Measurements from ENCODE around the gene PNPLA3.
"Not testable (repeated sequence)": the region's sequence is repeated elsewhere in the genome, so short reads cannot be mapped to it uniquely, and the experiment has no call there.

The PNPLA3 gene

DNA sequence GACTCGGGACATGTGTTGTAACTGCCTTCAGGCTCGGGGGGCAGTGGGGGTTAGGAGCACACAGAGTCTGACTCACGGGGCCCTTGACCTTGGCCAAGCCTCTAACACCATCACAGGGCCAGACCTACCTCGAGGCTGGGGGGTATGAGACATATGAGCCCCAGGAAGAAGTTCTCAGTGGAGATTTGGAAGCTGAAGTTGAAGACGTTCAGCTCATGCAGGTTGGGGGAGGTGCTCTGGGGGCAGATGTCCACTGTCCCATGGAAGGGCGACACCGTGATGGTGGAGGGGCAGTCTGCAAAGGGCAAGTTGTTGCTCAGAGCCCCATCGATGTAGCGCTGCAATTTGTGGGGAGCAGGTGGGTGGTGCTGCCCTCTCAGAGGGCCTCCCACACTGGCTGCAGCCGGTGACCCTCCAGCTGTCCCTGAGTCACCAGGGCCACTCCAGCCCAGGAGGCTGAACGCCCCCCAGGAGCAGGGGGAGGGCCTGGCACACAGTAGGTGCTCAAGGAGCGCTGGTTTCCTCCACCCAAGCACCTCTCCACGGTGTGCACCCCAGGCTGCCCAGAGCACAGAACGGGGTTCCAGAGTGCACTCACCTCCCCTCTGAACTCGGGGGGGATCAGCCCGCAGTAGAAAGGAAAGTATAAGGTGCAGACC, 34.3 kb upstream of the PNPLA3 start:
- no peak for DNase-seq (ENCODE audit: low read depth)

DNA sequence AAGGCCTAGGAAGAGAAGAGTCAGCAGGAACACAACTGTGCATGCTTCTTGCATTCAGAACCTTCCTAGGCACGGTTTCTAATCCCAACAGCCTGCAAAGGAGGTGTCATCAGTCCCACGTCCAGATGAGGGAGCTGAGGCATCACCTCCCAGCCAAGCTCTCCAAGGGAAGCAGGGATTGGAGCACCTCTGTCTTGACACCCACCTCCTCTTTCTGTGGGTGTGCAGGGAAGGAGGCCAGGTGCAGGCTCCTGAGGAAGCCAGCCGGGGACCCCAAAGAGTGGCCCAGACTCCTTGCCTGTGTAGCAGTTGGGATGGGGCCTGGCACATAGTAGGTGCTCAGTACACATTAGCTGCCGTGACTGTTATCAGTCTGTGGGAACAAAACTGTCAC, 33.7 kb upstream of the PNPLA3 start:
- DNase-seq (ENCODE audit: low read depth), result no peak

- no peak for DNase-seq (ENCODE audit: low read depth)
Observed at GRCh38 chr22:43890901-43891331, 32.7 kb upstream of the PNPLA3 start.

- DNase-seq (ENCODE audit: low read depth), result no peak
Observed at GRCh38 chr22:43891360-43892182, 32.0 kb upstream of the PNPLA3 start, which contains the start of gene PNPLA5. TSS of gene PNPLA5 (minus strand) at chr22:43892013. CDS start at chr22:43891880, 133 bp downstream.

DNA sequence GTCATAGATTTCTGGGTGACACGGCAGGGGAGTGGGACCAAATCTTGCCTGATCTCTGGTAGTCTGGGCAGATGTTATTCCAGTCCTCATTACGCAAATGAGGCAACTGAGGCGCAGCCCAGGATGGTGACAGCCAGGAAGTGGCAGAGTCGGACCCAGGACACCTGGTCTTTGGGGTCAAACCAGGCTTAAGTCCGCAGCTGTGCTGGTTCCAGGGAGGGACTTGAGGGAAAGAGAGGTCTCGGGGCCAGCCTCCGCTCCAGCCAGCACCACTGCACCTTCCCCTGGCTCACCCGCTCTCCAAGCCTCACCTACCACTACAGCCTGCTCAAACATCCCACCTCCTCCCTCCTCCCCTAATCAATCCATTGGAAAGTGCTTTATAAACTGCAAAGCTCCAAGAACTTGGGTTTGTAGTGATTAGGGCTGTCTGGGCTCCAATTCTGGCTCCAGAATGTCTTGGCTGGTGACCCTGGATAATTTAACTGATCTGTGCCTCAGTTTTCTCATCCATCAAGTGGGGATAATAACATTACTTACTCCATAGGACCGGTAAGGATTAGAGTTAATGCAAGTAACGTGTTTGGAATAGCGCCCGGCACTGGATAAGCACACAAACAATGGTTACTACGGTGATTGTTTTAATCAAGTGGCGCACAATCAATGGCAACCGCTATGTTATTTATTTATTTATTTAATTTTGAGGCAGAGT, 31.3 kb upstream of the PNPLA3 start:
- no peak for DNase-seq (ENCODE audit: low read depth)

- DNase-seq (ENCODE audit: low read depth), result no peak
Observed at GRCh38 chr22:43893266-43893665, 30.3 kb upstream of the PNPLA3 start.

DNA sequence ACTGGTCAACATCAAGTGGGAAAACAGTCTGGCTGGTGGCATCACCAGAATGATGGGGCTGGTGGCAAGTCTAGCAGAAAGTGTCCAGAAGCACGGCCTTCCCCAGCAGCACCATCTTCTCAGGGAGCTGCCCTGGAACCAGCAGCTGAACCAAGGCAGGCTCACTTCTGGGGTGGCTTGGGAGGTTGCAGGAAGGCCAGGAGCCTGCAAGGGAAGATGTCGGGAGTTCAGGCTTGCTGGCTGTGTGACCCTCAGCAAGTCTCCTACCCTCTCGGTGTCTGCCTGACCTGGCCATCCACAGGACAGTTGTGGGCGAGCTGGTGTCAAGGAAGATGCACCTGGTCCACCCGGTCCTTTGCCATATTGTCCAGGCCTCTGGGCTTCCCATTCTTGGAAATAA, 29.5 kb upstream of the PNPLA3 start:
- no peak for DNase-seq (ENCODE audit: low read depth)

DNA sequence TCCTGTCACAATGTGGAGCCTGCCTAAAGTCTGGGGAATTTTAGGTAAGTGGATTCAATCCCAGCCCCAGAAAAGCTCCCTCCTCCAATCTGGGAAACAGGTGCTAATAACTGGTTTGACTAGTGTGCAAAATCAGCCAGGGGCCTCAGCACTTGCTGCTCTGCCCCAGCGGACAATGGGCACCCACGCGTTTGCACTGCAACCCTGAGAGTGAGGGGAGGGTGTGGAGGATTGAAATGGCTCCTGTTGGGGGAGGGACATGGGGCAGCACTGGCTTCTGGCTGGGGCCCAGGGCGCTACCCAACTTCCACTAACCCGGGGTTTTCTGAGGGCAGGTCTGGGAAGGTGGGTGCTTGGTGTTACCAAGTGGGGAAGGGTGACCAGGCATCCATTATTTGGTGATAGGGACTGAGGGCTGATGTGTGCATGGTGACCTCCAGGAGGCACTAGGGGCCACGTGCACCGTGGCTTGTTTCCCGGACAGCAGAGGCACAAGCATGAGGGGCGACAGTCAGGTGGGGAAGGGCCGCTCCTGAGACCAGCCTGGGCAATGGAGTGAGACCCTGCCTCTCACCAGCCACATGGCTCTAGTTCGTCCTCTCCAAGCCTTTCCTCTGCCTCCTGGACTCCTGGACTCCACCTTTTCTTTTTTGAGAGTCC, 27.5 kb upstream of the PNPLA3 start:
- no peak for DNase-seq (ENCODE audit: low read depth)

GRCh38 chr22:43897751-43898261, 25.8 kb upstream of the PNPLA3 start:
- DNase-seq (ENCODE audit: low read depth), result no peak

- DNase-seq (ENCODE audit: low read depth), result no peak
Observed at GRCh38 chr22:43900206-43900605, 23.4 kb upstream of the PNPLA3 start.

GRCh38 chr22:43901976-43902643, 21.5 kb upstream of the PNPLA3 start:
- no peak for DNase-seq (ENCODE audit: low read depth)

GRCh38 chr22:43903033-43903432, 20.6 kb upstream of the PNPLA3 start:
- not testable (repeated sequence) for DNase-seq (ENCODE audit: low read depth)

- not testable (repeated sequence) for DNase-seq (ENCODE audit: low read depth)
Observed at GRCh38 chr22:43904412-43904811, 19.2 kb upstream of the PNPLA3 start.

DNA sequence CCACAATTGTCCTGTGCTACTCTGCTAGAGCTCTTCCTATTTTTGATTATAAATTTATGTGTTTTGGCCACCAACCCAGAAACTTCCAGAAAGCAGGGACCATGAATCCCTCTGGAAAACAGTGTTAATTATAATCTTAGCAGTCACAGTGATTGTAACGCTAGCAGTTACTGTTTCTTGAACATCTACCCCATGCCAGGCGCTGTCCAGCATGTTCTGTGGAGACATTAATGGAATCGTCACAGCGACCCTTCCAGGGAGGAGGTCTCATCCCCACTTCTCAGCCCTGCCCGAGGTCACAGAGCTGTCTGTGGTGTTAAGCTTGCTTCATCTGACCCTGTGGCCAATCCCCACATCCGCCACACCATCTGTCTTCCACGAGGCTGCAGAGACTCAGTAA, 17.9 kb upstream of the PNPLA3 start:
- no peak for DNase-seq (ENCODE audit: low read depth)

- no peak for DNase-seq (ENCODE audit: low read depth)
Observed at GRCh38 chr22:43909708-43910107, 13.9 kb upstream of the PNPLA3 start.

DNA sequence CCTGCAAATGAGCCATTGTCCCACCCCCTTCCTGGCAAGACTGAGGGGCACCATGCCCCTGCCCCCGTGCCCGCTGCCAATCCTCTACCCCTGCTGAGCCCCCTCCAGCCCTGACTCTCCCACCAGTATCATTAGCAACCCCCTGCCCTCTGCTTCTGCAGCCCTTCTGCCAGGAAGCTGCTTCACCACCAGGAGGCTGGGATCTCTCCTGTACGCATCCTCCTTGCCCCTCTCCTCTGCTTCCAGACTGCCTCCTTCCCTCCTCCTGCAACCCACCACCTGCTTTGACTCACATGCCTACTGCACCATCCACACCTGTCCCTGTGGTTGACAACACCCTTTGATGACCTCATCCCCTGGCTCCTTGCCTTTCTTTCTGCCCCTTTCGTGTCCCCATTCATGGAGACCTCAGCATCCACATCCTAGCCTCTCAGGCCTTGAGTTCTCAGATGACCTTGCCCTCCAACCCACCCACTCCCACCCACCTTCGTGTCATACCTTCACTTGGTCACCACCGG, 13.4 kb upstream of the PNPLA3 start:
- DNase-seq (ENCODE audit: low read depth), result no peak

DNA sequence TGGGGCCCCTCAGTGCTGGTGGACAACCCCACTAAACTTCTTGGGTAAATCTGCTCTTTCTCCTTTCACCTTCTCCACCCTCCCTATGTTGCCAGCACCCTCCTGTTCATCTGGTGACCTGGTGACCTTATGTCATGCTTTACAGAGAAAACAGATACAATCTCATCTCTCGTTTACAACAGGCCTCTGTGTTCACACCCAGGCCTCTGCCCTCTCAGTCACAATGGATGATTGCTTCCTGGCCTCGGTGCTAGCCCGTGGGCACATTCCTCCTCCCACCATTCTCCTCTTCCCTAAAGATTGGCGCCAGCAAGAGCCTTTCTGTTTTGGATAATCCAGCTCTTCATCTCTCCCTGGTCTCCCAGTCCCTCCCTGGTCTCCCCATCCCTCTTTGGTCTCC, 12.3 kb upstream of the PNPLA3 start:
- no peak for DNase-seq (ENCODE audit: low read depth)

- no peak for DNase-seq (ENCODE audit: low read depth)
Observed at GRCh38 chr22:43917521-43917920, 6.1 kb upstream of the PNPLA3 start.

DNA sequence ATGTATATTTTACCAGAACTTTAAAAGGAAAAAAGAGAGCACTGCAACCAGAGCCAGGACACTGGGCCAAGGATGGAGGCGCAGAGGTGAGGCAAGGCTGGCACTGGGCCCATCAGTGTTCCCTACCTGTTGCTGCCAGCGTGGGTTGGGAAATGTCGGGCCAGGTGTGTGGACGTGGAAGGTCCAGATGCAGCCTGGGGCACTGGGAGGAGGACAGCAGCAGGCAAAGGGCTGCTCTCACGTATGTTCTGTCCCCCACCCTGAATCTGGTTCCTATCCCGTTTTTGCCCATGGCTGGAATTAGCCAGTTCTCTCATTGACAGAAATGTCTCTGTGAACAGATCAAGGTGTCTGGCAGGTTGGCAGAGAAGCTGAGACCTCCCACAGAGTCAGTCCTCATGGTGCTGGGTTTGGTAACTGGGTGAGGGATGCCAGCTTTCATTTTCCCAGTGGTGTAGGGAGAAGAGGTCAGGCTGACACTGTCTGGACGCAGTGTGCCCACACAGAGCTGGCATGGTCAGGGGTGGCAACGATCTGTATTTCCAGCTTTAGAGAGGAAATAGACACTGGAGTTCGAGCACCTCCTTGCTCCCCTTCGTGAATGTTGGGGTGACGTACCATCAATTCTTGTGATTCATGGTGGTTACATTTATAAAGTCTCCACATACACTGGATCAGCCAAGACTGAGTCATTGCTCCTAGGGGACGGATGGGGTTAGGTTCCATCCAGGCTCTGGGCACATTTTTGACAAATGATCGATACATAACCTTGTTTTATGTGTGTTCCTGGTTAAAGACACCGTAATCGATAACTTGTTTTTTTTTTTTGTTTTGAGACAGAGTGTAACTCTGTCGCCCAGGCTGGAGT, 4.3 kb upstream of the PNPLA3 start:
- no peak for DNase-seq (ENCODE audit: low read depth)

GRCh38 chr22:43921370-43921769, 2.2 kb upstream of the PNPLA3 start:
- no peak for DNase-seq (ENCODE audit: low read depth)
